AG09319 (cell line): ENCODE results near the gene EWSR1.
"Not testable (repeated sequence)": the region's sequence is repeated elsewhere in the genome, so short reads cannot be mapped to it uniquely, and the experiment has no call there.

Source experiments
- DNase-seq: peaks from one replicate; pipeline ENCODE4 v3.0.0-alpha.2; 2010; ENCODE audit warnings: low read depth; ENCODE audit errors: extremely low read depth
- CTCF ChIP-seq: IDR thresholded peaks from 2 replicates; pipeline ENCODE4 v1.5.1; 2011; ENCODE audit warnings: low read depth, mild to moderate bottlenecking, inconsistent platforms, low read length, moderate library complexity

The EWSR1 gene

GRCh38 chr22:29225422-29226090, 42.5 kb upstream of the EWSR1 start:
- TF ChIP-seq CTCF = no peak
- no peak for DNase-seq

- no peak for TF ChIP-seq CTCF
- DNase-seq = no peak
Measured at GRCh38 chr22:29226351-29226981, 41.6 kb upstream of the EWSR1 start.

GRCh38 chr22:29230972-29231875, 36.8 kb upstream of the EWSR1 start:
- DNase-seq = no peak

GRCh38 chr22:29231971-29232959, 35.8 kb upstream of the EWSR1 start:
- no peak for DNase-seq
- no peak for TF ChIP-seq CTCF

More at GRCh38 chr22:29230972-29231875, 36.8 kb upstream of the EWSR1 start:
- TF ChIP-seq CTCF = no peak

- TF ChIP-seq CTCF = no peak
- DNase-seq = no peak
Measured at GRCh38 chr22:29233277-29233877, 34.7 kb upstream of the EWSR1 start.

GRCh38 chr22:29240481-29240880, 27.6 kb upstream of the EWSR1 start:
- not testable (repeated sequence) for DNase-seq
